IMR-90 (cell line): ENCODE results near the gene GAS6. TPM values are rescaled to one million over a fixed set of nuclear protein-coding genes. Genes with fewer than 3 reads are reported as not detected.

Experiments
- ATAC-seq: fragments of 200-7000 bp; cut with Tn5 transposase; 2 replicates; pipeline ENCODE4 v1.9.1; 2020; ENCODE audit warnings: low read depth, mild to moderate bottlenecking, moderate library complexity
- BruUV-seq: library from RNA; stranded (reverse); fragments of 400-500 nt; replicated peaks from 2 replicates; lab custom pipeline; 2021; lab: Mats Ljungman, UMichigan
- CTCF ChIA-PET: fragments of 300-600 bp; formaldehyde crosslinking; extraction: SDS; loops from one replicate; lab custom pipeline; 2021; ENCODE audit warnings: antibody characterized with exemption; lab: Yijun Ruan, JAX
- POLR2A ChIA-PET: fragments of 300-600 bp; sonication (Branson Sonifier 250); formaldehyde crosslinking; loops from one replicate; lab custom pipeline; 2022; ENCODE audit warnings: antibody characterized with exemption; ENCODE audit not compliant: unreplicated experiment; lab: Charles Lee
- DNase-seq: peaks from one replicate; pipeline ENCODE4 v3.0.0; 2013
- H2AFZ ChIP-seq: replicated peaks from 2 replicates; pipeline ENCODE3; 2013; ENCODE audit warnings: low read length, mild to moderate bottlenecking; ENCODE audit not compliant: poor library complexity
- H2AK5ac ChIP-seq: 2 replicates; pipeline ENCODE4 v1.6.1; 2013; ENCODE audit warnings: low read depth, low read length, inconsistent platforms
- H2AK9ac ChIP-seq: replicated peaks from 2 replicates; pipeline ENCODE3; 2013; ENCODE audit warnings: mild to moderate bottlenecking, low read depth, low read length, moderate library complexity; ENCODE audit not compliant: poor library complexity
- H2BK120ac ChIP-seq: 2 replicates; pipeline ENCODE4 v1.6.1; 2013; ENCODE audit warnings: low read depth, low read length, inconsistent platforms
- H2BK15ac ChIP-seq: 3 replicates; pipeline ENCODE4 v1.6.1; 2013; ENCODE audit warnings: low read depth, low read length, inconsistent platforms
- H2BK20ac ChIP-seq: 2 replicates; pipeline ENCODE4 v1.6.1; 2013; ENCODE audit warnings: low read depth, mild to moderate bottlenecking, inconsistent platforms, low read length, moderate library complexity
- H2BK5ac ChIP-seq: 2 replicates; pipeline ENCODE4 v1.6.1; 2013; ENCODE audit warnings: mild to moderate bottlenecking, low read depth, low read length, inconsistent platforms; ENCODE audit not compliant: poor library complexity, severe bottlenecking
- H3K14ac ChIP-seq: replicated peaks from 2 replicates; pipeline ENCODE4 v1.6.1; 2013; ENCODE audit warnings: low read depth, low read length, inconsistent platforms
- H3K18ac ChIP-seq: 2 replicates; pipeline ENCODE4 v1.6.1; 2013; ENCODE audit warnings: low read depth, low read length, control low read depth
- H3K23ac ChIP-seq: 2 replicates; pipeline ENCODE4 v1.6.1; 2013; ENCODE audit warnings: low read depth, low read length, inconsistent platforms
- H3K27ac ChIP-seq: 2 replicates; pipeline ENCODE4 v1.5.1; 2013; ENCODE audit warnings: mild to moderate bottlenecking, control low read depth, low read length; ENCODE audit not compliant: insufficient read depth
- H3K27me3 ChIP-seq: 2 replicates; pipeline ENCODE4 v1.6.1; 2013; ENCODE audit warnings: low read length; ENCODE audit not compliant: control insufficient read depth, insufficient read depth
- H3K36me3 ChIP-seq: 2 replicates; pipeline ENCODE4 v1.6.1; 2013; ENCODE audit warnings: low read length, mixed read lengths; ENCODE audit not compliant: control insufficient read depth, insufficient read depth
- H3K4ac ChIP-seq: 2 replicates; pipeline ENCODE4 v1.6.1; 2013; ENCODE audit warnings: low read depth, low read length, inconsistent platforms
- H3K4me1 ChIP-seq: 2 replicates; pipeline ENCODE4 v1.6.1; 2013; ENCODE audit warnings: low read length, mixed read lengths; ENCODE audit not compliant: control insufficient read depth, insufficient read depth
- H3K4me2 ChIP-seq: 2 replicates; pipeline ENCODE4 v1.6.1; 2013; ENCODE audit warnings: low read depth, mild to moderate bottlenecking, control low read depth, low read length, moderate library complexity
- H3K4me3 ChIP-seq: 2 replicates; pipeline ENCODE4 v1.5.1; 2013; ENCODE audit warnings: low read depth, mild to moderate bottlenecking, control low read depth, low read length, moderate library complexity; ENCODE audit not compliant: insufficient read depth
- H3K56ac ChIP-seq: 2 replicates; pipeline ENCODE4 v1.6.1; 2013; ENCODE audit warnings: low read length, inconsistent platforms; ENCODE audit not compliant: insufficient read depth; ENCODE audit errors: extremely low read depth
- H3K79me1 ChIP-seq, 2 experiments: 2 replicates each; pipeline ENCODE4 v1.6.1; 2013; ENCODE audit warnings: low read length in 2 of 2, inconsistent platforms in 1 of 2, low read depth in 1 of 2
- H3K9ac ChIP-seq: 2 replicates; pipeline ENCODE4 v1.6.1; 2013; ENCODE audit warnings: low read depth, low read length, control low read depth
- H3K9me1 ChIP-seq: 2 replicates; pipeline ENCODE4 v1.6.1; 2013; ENCODE audit warnings: low read length, inconsistent platforms; ENCODE audit not compliant: insufficient read depth
- H3K9me3 ChIP-seq: 2 replicates; pipeline ENCODE4 v1.6.1; 2013; ENCODE audit warnings: low read length; ENCODE audit not compliant: control insufficient read depth, insufficient read depth
- H4K20me1 ChIP-seq: 2 replicates; pipeline ENCODE4 v1.6.1; 2013; ENCODE audit warnings: low read length, inconsistent platforms; ENCODE audit not compliant: insufficient read depth
- H4K5ac ChIP-seq: 2 replicates; pipeline ENCODE4 v1.6.1; 2013; ENCODE audit warnings: mild to moderate bottlenecking, low read depth, low read length, control low read depth
- H4K8ac ChIP-seq, 2 experiments: 2 replicates each; pipeline ENCODE4 v1.6.1; 2013; ENCODE audit warnings: low read depth in 2 of 2, low read length in 2 of 2, control low read depth in 1 of 2, inconsistent platforms in 1 of 2
- H4K91ac ChIP-seq: 2 replicates; pipeline ENCODE4 v1.6.1; 2013; ENCODE audit warnings: low read depth, low read length, inconsistent platforms; ENCODE audit not compliant: insufficient read depth
- BHLHE40 ChIP-seq: fragments of 150-350 bp; IDR thresholded peaks from 2 replicates; pipeline ENCODE4 v1.6.1; 2016; ENCODE audit warnings: mild to moderate bottlenecking, low read depth, low read length
- CEBPB ChIP-seq: IDR thresholded peaks from 2 replicates; pipeline ENCODE4 v1.6.1; 2012; ENCODE audit warnings: low read depth, low read length, improper control_type of control experiment
- FOS ChIP-seq: fragments of 150-350 bp; IDR thresholded peaks from 2 replicates; pipeline ENCODE4 v1.6.1; 2016; ENCODE audit warnings: low read depth, low read length
- MAZ ChIP-seq: IDR thresholded peaks from 2 replicates; pipeline ENCODE4 v1.6.1; 2012; ENCODE audit warnings: low read depth, mild to moderate bottlenecking, low read length, improper control_type of control experiment, moderate library complexity, borderline replicate concordance
- MXI1 ChIP-seq: IDR thresholded peaks from 2 replicates; pipeline ENCODE4 v1.6.1; 2012; ENCODE audit warnings: low read depth, mild to moderate bottlenecking, low read length, moderate library complexity, borderline replicate concordance
- NFE2L2 ChIP-seq: fragments of 150-350 bp; IDR thresholded peaks from 2 replicates; pipeline ENCODE4 v1.6.1; 2016; ENCODE audit warnings: low read depth, mild to moderate bottlenecking, low read length
- POLR2A ChIP-seq: IDR thresholded peaks from 2 replicates; pipeline ENCODE4 v1.6.1; 2012; ENCODE audit warnings: mild to moderate bottlenecking, low read depth, low read length
- RCOR1 ChIP-seq: IDR thresholded peaks from 2 replicates; pipeline ENCODE4 v1.6.1; 2012; ENCODE audit warnings: mild to moderate bottlenecking, low read length, improper control_type of control experiment; ENCODE audit not compliant: insufficient replicate concordance
- RFX5 ChIP-seq: IDR thresholded peaks from 2 replicates; pipeline ENCODE4 v1.8.0; 2012; ENCODE audit warnings: low read depth, mild to moderate bottlenecking, low read length, moderate library complexity
- WGBS, 2 experiments: methylation state at CpG; one replicate each; pipeline versions ENCODE4 v1.1.5 to v1.1.7; 2013; ENCODE audit warnings: missing lambda C conversion rate in 2 of 2; ENCODE audit not compliant: insufficient read length in 1 of 2; ENCODE audit errors: extremely low coverage in 2 of 2; 5-methylcytosine and 5-hydroxymethylcytosine counted together
- dilution Hi-C: fragments of 300-500 bp; cut with HindIII; formaldehyde crosslinking; loops from one replicate; pipeline ENCODE4 v1.14.3; 2018; ENCODE audit warnings: low sequenced_read_pairs; ENCODE audit not compliant: unreplicated experiment
- in situ Hi-C: fragments of 300-500 bp; cut with MboI; formaldehyde crosslinking; loops from 3 replicates; pipeline ENCODE4 v1.14.3; 2019; ENCODE audit warnings: low sequenced_read_pairs, inconsistent platforms, mixed read lengths
- intact Hi-C: fragments of 100-400 bp; cut with micrococcal nuclease; formaldehyde crosslinking; loops from 2 replicates; pipeline ENCODE4 v1.10.0; 2022
- polyA plus RNA-seq, 3 experiments: library from polyadenylated mRNA; depleted of rRNA; stranded (reverse); fragments of >200 nt; gene quantifications; 2 replicates each; pipeline ENCODE4 v1.2.3, GENCODE V29; 2012; ENCODE audit warnings: low replicate concordance in 1 of 3
- total RNA-seq: library from RNA; depleted of rRNA; stranded (reverse); fragments of >200 nt; gene quantifications from 2 replicates; pipeline ENCODE4 v1.2.3, GENCODE V29; 2012
- TF ChIP-seq, protein P1 (sequence below): fragments of 150-350 bp; IDR thresholded peaks from 2 replicates; pipeline ENCODE4 v1.6.1; 2016; ENCODE audit warnings: low read depth, mild to moderate bottlenecking, low read length, moderate library complexity, borderline replicate concordance
- TF ChIP-seq, protein P2 (sequence below): conservative IDR thresholded peaks from 2 replicates; pipeline ENCODE4 v1.5.1; 2012; ENCODE audit warnings: mild to moderate bottlenecking, low read depth, low read length, improper control_type of control experiment

Gene GAS6
- total and polyA plus RNA-seq, 2 of the 4 experiments (the other 2 are of a cell fraction): 220 to 823 TPM

DNA sequence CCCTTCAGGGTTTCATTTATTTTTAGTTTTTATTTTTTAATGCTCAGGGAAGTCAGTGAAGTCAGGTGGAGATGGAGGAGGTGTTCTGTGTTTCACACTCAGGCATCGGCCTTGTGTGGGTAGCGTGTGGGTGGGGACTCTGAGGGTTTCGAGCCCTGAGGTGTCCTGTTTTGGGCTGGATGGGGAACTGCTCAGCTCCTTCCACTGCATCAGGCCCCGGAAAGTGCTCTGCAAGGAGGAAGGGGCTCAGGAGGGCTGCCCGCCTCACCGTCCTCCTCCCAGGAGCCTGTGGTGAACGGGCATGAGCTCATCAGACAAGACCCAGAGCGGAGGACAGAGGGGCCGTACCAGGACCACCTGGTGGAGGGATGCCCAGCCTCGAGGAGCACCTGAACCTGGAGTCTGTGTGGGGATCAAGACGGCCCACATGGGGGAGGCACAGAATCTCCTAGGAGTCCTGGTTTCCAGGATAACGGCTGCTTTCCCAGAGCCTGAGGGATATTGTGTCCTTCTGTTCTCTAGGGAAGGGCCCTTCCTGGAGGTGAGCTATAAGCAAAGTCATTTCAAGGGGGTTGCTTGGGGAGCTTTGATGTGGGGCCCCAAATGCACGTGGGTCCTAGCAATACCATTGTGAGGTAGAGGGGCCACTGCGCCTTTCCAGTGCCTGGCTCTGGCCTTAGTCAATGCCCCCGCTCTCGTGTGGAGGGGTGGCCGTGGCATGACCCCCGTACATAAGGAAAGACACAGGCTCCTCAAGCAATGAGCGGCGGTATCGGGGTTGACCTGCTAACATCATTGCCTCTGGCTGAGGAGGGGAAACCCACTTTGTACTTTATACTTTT, 13.5 kb upstream of the GAS6 start (continued):
- no peak for TF ChIP-seq FOS

DNA sequence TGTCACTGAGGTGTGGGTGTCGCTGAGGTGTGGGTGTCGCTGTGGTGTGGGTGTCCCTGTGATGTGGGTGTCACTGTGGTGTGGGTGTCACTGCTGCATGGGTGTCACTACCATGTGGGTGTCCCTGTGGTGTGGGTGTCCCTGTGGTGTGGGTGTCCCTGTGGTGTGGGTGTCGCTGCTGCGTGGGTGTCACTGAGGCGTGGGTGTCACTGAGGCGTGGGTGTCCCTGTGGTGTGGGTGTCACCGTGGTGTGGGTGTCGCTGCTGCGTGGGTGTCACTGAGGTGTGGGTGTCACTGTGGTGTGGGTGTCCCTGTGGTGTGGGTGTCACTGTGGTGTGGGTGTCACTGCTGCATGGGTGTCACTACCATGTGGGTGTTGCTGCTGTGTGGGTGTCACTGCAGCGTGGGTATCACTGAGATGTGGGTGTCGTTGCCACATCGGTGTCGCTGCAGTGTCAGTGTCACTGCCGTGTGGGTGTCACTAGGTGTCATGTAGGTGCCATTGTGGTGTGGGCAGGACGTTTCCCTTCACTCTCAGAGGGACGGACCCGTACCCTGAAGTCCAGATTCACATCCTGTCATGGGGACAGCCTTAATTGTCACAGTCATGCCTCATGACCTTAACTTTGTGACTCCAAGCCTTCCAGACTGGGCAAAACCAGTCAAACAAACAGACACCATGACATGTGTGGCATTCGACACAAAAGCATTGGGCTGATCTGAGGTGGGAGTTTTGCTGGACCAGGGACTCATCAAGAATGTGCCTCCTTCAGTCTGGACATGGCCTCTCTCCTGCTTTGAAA, 12.7 kb upstream of the GAS6 start:
- WGBS, 2 experiments: 96% methylated on average over 5 of the region's 18 CpGs; no CpG with 5 or more reads in 1 of the 2 experiments
- intact Hi-C loops: no loop called here
- TF ChIP-seq RFX5: no peak
- TF ChIP-seq MXI1: no peak
- TF ChIP-seq FOS: no peak
- TF ChIP-seq NFE2L2: no peak
- TF ChIP-seq POLR2A: no peak
- TF ChIP-seq MAZ: no peak
- TF ChIP-seq RCOR1: no peak
- no peak for TF ChIP-seq BHLHE40
- TF ChIP-seq, protein P1, sequence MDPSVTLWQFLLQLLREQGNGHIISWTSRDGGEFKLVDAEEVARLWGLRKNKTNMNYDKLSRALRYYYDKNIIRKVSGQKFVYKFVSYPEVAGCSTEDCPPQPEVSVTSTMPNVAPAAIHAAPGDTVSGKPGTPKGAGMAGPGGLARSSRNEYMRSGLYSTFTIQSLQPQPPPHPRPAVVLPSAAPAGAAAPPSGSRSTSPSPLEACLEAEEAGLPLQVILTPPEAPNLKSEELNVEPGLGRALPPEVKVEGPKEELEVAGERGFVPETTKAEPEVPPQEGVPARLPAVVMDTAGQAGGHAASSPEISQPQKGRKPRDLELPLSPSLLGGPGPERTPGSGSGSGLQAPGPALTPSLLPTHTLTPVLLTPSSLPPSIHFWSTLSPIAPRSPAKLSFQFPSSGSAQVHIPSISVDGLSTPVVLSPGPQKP: no peak
- TF ChIP-seq CEBPB: no peak
- TF ChIP-seq, protein P2, sequence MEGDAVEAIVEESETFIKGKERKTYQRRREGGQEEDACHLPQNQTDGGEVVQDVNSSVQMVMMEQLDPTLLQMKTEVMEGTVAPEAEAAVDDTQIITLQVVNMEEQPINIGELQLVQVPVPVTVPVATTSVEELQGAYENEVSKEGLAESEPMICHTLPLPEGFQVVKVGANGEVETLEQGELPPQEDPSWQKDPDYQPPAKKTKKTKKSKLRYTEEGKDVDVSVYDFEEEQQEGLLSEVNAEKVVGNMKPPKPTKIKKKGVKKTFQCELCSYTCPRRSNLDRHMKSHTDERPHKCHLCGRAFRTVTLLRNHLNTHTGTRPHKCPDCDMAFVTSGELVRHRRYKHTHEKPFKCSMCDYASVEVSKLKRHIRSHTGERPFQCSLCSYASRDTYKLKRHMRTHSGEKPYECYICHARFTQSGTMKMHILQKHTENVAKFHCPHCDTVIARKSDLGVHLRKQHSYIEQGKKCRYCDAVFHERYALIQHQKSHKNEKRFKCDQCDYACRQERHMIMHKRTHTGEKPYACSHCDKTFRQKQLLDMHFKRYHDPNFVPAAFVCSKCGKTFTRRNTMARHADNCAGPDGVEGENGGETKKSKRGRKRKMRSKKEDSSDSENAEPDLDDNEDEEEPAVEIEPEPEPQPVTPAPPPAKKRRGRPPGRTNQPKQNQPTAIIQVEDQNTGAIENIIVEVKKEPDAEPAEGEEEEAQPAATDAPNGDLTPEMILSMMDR: no peak

More for the DNA sequence above, 12.7 kb upstream of the GAS6 start:
- no peak overlapping the region for H3K27ac ChIP-seq
- H2AK9ac ChIP-seq: no peak overlapping the region
- dilution Hi-C loops (no loop called here), in situ Hi-C loops (no loop called here)
- no peak overlapping the region for H3K9ac ChIP-seq
- H4K20me1 ChIP-seq: no peaks in the 10 kb centered on the region
- no peaks in the 10 kb centered on the region for H3K9me3 ChIP-seq
- 0 out of 2 replicates have a peak, but pooled peaks cover 6% of the 10 kb centered on the region for H3K9me1 ChIP-seq
- ATAC-seq: no peak
- H4K5ac ChIP-seq: no peak overlapping the region
- H4K91ac ChIP-seq: no peak overlapping the region
- H3K23ac ChIP-seq: peak overlapping the region; percentile 24; the same call in 1 of the 2 replicates
- H3K4ac ChIP-seq: peak overlapping the region; percentile 46; the same call in 1 of the 2 replicates
- H4K8ac ChIP-seq: no peak overlapping the region
- no peak overlapping the region for H3K4me2 ChIP-seq
- peak overlapping the region; percentile 51 for H2BK20ac ChIP-seq
- DNase-seq: no peak
- no peaks in the 10 kb centered on the region for H3K36me3 ChIP-seq
- 0 out of 2 replicates have a peak overlapping the region, but pooled peaks have one; percentile 21 for H3K14ac ChIP-seq
- peak overlapping the region; percentile 61; the same call in 1 of the 2 replicates for H2AK5ac ChIP-seq
- no peak overlapping the region for H2AFZ ChIP-seq
- 0 out of 4 replicates have a peak, but pooled peaks cover 0 to 2% of the 10 kb centered on the region in 2 experiments for H3K79me1 ChIP-seq
- no peak overlapping the region for H2BK120ac ChIP-seq
- peak overlapping the region; percentile 34; the same call in 2 of the 3 replicates for H2BK15ac ChIP-seq
- H3K27me3 ChIP-seq: no peaks in the 10 kb centered on the region
- no TSS peak for BruUV-seq
- H3K56ac ChIP-seq: no peak overlapping the region
- no peak overlapping the region for H3K4me3 ChIP-seq
- no peak overlapping the region for H2BK5ac ChIP-seq
- no peak overlapping the region for H3K18ac ChIP-seq
- peaks cover 8% of the 10 kb centered on the region for H3K4me1 ChIP-seq
- CTCF ChIA-PET: no interaction called here
- POLR2A ChIA-PET: no interaction called here
